GM13976 (cell line): ENCODE results near the gene TMEM266.

ENCODE experiments used
- DNase-seq: peaks from one replicate; pipeline ENCODE4 v3.0.0; 2012; ENCODE audit warnings: low spot score
- in situ Hi-C: fragments of 300-500 bp; cut with MboI; formaldehyde crosslinking; loops from one replicate; pipeline ENCODE4 v1.12.0; 2022; ENCODE audit warnings: low sequenced_read_pairs, mixed read lengths, inconsistent platforms; ENCODE audit not compliant: unreplicated experiment
- TF ChIP-seq, protein P1 (sequence below): IDR thresholded peaks from 2 replicates; pipeline ENCODE4 v1.5.1; 2012; ENCODE audit warnings: borderline replicate concordance, mild to moderate bottlenecking; ENCODE audit not compliant: insufficient read depth; ENCODE audit errors: extremely low read depth, missing control alignments, control extremely low read depth

Gene TMEM266

DNA sequence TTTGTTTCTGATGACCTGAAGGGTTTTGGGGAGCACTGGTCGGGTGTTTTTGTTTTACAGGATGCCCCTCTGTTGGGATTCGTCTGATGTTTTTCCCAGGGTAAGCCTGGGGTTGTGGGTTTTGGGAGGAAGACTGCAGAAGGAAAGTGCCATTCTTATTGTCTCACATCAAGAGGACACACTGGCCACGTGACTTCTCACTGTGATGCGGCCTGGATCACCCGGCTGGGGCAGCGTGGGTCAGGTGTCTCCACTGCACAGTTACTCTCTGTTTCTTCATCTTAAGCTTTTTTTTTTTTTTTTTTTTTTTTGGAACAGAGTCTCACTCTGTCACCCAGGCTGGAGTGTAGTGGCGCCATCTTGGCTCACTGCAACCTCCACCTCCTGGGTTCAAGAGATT lies 120.5 kb downstream of the TMEM266 start:
- TF ChIP-seq, protein P1, sequence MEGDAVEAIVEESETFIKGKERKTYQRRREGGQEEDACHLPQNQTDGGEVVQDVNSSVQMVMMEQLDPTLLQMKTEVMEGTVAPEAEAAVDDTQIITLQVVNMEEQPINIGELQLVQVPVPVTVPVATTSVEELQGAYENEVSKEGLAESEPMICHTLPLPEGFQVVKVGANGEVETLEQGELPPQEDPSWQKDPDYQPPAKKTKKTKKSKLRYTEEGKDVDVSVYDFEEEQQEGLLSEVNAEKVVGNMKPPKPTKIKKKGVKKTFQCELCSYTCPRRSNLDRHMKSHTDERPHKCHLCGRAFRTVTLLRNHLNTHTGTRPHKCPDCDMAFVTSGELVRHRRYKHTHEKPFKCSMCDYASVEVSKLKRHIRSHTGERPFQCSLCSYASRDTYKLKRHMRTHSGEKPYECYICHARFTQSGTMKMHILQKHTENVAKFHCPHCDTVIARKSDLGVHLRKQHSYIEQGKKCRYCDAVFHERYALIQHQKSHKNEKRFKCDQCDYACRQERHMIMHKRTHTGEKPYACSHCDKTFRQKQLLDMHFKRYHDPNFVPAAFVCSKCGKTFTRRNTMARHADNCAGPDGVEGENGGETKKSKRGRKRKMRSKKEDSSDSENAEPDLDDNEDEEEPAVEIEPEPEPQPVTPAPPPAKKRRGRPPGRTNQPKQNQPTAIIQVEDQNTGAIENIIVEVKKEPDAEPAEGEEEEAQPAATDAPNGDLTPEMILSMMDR: no peak
- in situ Hi-C loops: loop anchor here (25.0 kb wide), 1 partner anchor 682 kb away; no protein-coding TSS in a partner anchor
- DNase-seq: no peak

DNA sequence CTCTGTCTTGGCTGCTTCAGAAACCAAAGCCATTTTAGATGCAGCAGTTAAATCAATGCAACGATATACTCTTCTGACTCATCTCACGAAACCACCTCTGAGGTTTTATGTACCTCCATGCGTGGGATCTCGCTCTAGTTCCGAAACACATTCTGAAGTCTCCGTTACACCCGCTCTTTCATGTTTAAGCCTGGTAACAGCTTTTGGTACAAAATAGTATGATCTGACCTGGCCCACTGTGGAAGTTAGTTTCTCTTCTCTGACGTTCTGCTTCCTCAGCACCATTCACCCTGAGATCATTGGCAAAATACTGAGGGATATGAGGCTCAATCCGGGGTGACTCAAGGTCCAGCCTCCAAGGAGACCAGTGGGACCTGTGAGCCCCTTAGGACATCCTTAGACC lies 121.9 kb downstream of the TMEM266 start:
- DNase-seq: peak; percentile 83
- TF ChIP-seq, protein P1: no peak
- in situ Hi-C loops: loop anchor here (25.0 kb wide), 1 partner anchor 681 kb away; no protein-coding TSS in a partner anchor

DNA sequence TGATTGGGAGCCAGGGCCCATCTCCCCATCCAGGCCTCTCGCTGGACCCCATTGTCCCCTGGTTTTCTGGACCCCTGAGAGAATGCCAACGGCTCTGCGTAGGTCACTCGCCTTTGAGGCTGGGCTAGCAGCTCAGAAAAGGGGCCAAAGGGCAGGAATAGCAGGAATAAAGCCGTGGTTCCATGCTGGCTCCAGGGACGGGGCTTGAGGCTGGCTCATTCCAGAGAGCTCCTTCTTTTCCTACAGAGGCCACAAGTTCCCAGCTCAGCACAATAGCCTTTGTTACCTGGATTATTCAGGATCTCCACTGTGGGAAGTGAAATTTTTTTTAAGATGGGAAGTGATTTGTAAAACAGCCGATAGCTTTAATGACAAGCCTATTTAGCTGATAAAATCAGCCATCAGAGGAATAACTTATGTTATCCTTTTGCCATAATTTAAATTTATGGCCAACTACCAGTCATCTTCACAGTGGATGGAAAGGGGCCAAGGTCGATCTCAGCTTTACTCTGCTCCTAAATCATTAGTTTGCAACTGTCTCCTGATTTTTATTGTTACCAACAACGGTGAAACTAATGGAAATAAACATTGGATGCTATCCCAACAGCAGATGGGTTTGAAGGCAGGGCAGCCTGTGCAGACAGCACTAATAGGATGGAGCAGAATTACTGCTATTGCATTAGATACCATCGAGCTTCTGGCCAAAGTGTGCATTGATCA lies 124.3 kb downstream of the TMEM266 start:
- TF ChIP-seq, protein P1: no peak
- DNase-seq: no peak
- in situ Hi-C loops: loop anchor here (25.0 kb wide), 1 partner anchor 678 kb away; no protein-coding TSS in a partner anchor

DNA sequence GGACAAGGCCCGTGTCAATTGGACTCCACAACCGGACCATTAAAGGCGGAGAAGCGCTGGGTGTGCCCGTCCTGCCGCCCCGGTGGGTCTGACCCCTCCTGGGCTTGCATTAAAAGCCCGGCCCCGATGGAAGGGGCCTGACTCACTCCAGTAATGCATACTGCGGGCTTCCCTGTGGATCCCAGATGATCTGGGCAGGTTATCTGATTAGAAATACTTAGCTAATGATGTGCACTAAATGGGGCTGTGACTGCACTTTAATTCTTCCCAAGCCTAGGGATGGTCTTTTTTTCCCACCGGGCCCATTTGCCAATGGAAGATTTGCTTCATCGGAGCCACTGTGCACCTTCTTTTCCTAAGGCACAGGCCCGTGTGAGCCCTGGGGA lies 124.9 kb downstream of the TMEM266 start:
- in situ Hi-C loops: loop anchor here (25.0 kb wide), 1 partner anchor 678 kb away; no protein-coding TSS in a partner anchor
- no peak for DNase-seq
- TF ChIP-seq, protein P1: no peak

DNA sequence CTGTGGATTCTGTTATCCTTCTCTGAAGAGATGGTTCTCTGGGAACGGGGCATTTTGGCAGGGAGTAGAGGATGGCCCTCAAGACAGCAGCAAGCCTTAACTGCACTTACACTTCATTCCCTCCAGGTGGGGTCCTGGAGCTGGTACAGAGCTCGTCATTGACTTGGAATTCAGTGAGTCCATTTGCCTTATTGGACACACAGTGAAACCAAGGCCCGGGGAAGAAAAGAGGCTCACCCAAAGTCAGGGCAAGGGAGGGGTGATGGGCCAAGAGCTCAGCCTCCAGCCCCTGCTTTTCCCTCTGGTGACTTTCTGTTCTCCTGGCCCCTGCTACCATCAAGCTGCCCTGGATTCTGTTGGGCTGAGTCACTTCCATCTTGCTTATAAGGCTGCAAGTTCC lies 125.9 kb downstream of the TMEM266 start:
- in situ Hi-C loops: loop anchor here (25.0 kb wide), 1 partner anchor 677 kb away; no protein-coding TSS in a partner anchor
- peak; percentile 71 for DNase-seq
- TF ChIP-seq, protein P1: peak; percentile 31

DNA sequence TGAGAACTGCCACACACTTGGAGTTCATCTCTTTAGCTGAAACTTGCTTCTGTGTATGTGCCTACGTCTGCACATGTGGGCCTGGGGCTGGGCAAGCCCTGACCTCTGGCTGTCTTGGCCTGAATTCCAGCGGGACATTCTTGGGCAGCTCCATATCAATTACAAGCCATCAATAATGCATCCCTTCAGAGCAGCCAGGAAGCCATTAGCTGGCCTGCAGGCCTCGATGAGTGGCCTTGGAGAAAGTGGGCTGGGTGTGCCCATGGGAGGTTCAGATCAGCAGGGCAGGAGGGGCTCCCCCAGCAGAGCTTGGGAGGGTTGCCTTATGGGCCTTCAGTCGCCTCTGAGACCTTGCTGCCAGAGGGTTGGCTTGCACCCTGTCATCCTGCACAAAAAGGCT lies 127.4 kb downstream of the TMEM266 start:
- in situ Hi-C loops: loop anchor here (25.0 kb wide), 1 partner anchor 675 kb away; no protein-coding TSS in a partner anchor

More for the DNA sequence above, 127.4 kb downstream of the TMEM266 start:
- TF ChIP-seq, protein P1: no peak
- no peak for DNase-seq
